CD14-positive monocyte (primary cell): ENCODE results near the gene TMEM132A. TPM values are rescaled to one million over a fixed set of nuclear protein-coding genes. Genes with fewer than 3 reads are reported as not detected.

Source experiments
- DNase-seq, 3 donors: peaks; one replicate each; pipeline ENCODE4 v3.0.0-alpha.2; 2011 to 2022
- H2AFZ ChIP-seq: 2 replicates; pipeline ENCODE4 v1.6.0; 2012; ENCODE audit warnings: mild to moderate bottlenecking, low read depth, low read length, inconsistent platforms; ENCODE audit not compliant: insufficient read depth, poor library complexity, severe bottlenecking
- H3K27ac ChIP-seq, 2 donors: 1 replicate in 1 of 2; 2 replicates in 1 of 2; pipeline ENCODE4 v1.5.1; 2012 to 2013; ENCODE audit warnings: low read length in 2 of 2, control low read depth in 1 of 2, inconsistent platforms in 1 of 2, low read depth in 1 of 2, mild to moderate bottlenecking in 1 of 2
- H3K27me3 ChIP-seq, 2 donors: one replicate each; pipeline versions ENCODE4 v1.6.0 to v1.6.1; 2011 to 2013; ENCODE audit warnings: low read length in 2 of 2; ENCODE audit not compliant: control insufficient read depth in 2 of 2, insufficient read depth in 2 of 2
- H3K36me3 ChIP-seq, 2 donors: replicated peaks in 1 of 2; 1 replicate in 1 of 2; 2 replicates in 1 of 2; pipeline versions ENCODE4 v1.5.1 to v1.6.1; 2012 to 2013; ENCODE audit warnings: low read length in 2 of 2, control low read depth in 1 of 2, inconsistent platforms in 1 of 2, mild to moderate bottlenecking in 1 of 2; ENCODE audit not compliant: insufficient read depth in 2 of 2, control insufficient read depth in 1 of 2
- H3K4me1 ChIP-seq, 2 donors: 1 replicate in 1 of 2; 2 replicates in 1 of 2; pipeline versions ENCODE4 v1.5.1 to v1.6.1; 2012 to 2013; ENCODE audit warnings: low read length in 2 of 2, control low read depth in 1 of 2, inconsistent platforms in 1 of 2, mild to moderate bottlenecking in 1 of 2, moderate library complexity in 1 of 2; ENCODE audit not compliant: insufficient read depth in 2 of 2, control insufficient read depth in 1 of 2
- H3K4me2 ChIP-seq: replicated peaks from 2 replicates; pipeline ENCODE3; 2012; ENCODE audit warnings: low read length, moderate library complexity, mild to moderate bottlenecking; ENCODE audit not compliant: poor library complexity, severe bottlenecking; ENCODE audit errors: extremely low read depth
- H3K4me3 ChIP-seq, 3 experiments: fragments of 200-600 bp in 1 of 3; sonication (generic) in 1 of 3; replicated peaks in 1 of 3; 1 replicate in 2 of 3; 2 replicates in 1 of 3; pipeline ENCODE4 v1.5.1; 2011 to 2013; ENCODE audit warnings: low read length in 3 of 3, mild to moderate bottlenecking in 3 of 3, control low read depth in 2 of 3, low read depth in 2 of 3, inconsistent platforms in 1 of 3, moderate library complexity in 1 of 3
- H3K79me2 ChIP-seq: 2 replicates; pipeline ENCODE4 v1.6.0; 2012; ENCODE audit warnings: mild to moderate bottlenecking, control low read depth, inconsistent platforms, low read length, moderate library complexity; ENCODE audit not compliant: insufficient read depth
- H3K9ac ChIP-seq: 2 replicates; pipeline ENCODE4 v1.6.0; 2017; ENCODE audit warnings: low read length, mild to moderate bottlenecking; ENCODE audit not compliant: insufficient read depth, poor library complexity, severe bottlenecking
- H3K9me3 ChIP-seq, 2 donors: replicated peaks in 1 of 2; 1 replicate in 1 of 2; 2 replicates in 1 of 2; pipeline versions ENCODE4 v1.5.1 to v1.6.1; 2012 to 2013; ENCODE audit warnings: low read length in 2 of 2, control low read depth in 1 of 2; ENCODE audit not compliant: control insufficient read depth in 1 of 2, insufficient read depth in 1 of 2
- H4K20me1 ChIP-seq: 2 replicates; pipeline ENCODE4 v1.6.0; 2012; ENCODE audit warnings: mild to moderate bottlenecking, low read length, control low read depth, moderate library complexity; ENCODE audit not compliant: insufficient read depth
- H3K27ac Mint-ChIP-seq, 7 donors: one replicate each; pipeline ENCODE4 v1.8.0; 2020; ENCODE audit warnings: mild to moderate bottlenecking in 7 of 7, mixed read lengths in 7 of 7, moderate library complexity in 6 of 7, inconsistent platforms in 2 of 7
- H3K27me3 Mint-ChIP-seq, 3 donors: one replicate each; pipeline ENCODE4 v1.8.0; 2021 to 2022; ENCODE audit warnings: low read depth in 3 of 3, mild to moderate bottlenecking in 3 of 3, mixed read lengths in 3 of 3, moderate library complexity in 3 of 3, inconsistent platforms in 1 of 3
- H3K36me3 Mint-ChIP-seq, 2 donors: one replicate each; pipeline ENCODE4 v1.8.0; 2020; ENCODE audit warnings: mixed read lengths in 2 of 2, inconsistent platforms in 1 of 2, mild to moderate bottlenecking in 1 of 2
- H3K4me1 Mint-ChIP-seq: one replicate; pipeline ENCODE4 v1.8.0; 2020; ENCODE audit warnings: mild to moderate bottlenecking, mixed read lengths
- H3K4me3 Mint-ChIP-seq, 2 donors: one replicate each; pipeline ENCODE4 v1.8.0; 2020; ENCODE audit warnings: mild to moderate bottlenecking in 2 of 2, mixed read lengths in 2 of 2, moderate library complexity in 1 of 2
- H3K9me3 Mint-ChIP-seq, 7 donors: one replicate each; pipeline ENCODE4 v1.8.0; 2020 to 2022; ENCODE audit warnings: mixed read lengths in 7 of 7, mild to moderate bottlenecking in 6 of 7, moderate library complexity in 6 of 7, inconsistent platforms in 2 of 7
- WGBS: methylation state at CpG from one replicate; pipeline ENCODE4 v1.1.5; 2013; ENCODE audit warnings: missing lambda C conversion rate; ENCODE audit not compliant: insufficient coverage; 5-methylcytosine and 5-hydroxymethylcytosine counted together
- intact Hi-C, 2 donors: fragments of 100-400 bp; cut with micrococcal nuclease; formaldehyde crosslinking; loops; one replicate each; pipeline versions ENCODE4 v1.15.0 to v1.15.1; 2023
- polyA plus RNA-seq, 3 donors: library from polyadenylated mRNA; depleted of rRNA in 1 of 3; unstranded in 2 of 3; stranded (reverse) in 1 of 3; fragments of 300-500 nt in 2 of 3; fragments of >200 nt in 1 of 3; fragmentation: Illumina TruSeq in 2 of 3; gene quantifications; 1 replicate in 2 of 3; 2 replicates in 1 of 3; pipeline ENCODE4 v1.2.3, GENCODE V29; 2012 to 2021
- TF ChIP-seq, protein P1 (sequence below): fragments of 200-600 bp; IDR thresholded peaks from one replicate; pipeline ENCODE4 v1.8.0; 2022; ENCODE audit warnings: antibody characterized with exemption, mild to moderate bottlenecking

The TMEM132A gene
- polyA plus RNA-seq, 3 donors: 0.01 to 0.31 (median 0.21) TPM

DNA sequence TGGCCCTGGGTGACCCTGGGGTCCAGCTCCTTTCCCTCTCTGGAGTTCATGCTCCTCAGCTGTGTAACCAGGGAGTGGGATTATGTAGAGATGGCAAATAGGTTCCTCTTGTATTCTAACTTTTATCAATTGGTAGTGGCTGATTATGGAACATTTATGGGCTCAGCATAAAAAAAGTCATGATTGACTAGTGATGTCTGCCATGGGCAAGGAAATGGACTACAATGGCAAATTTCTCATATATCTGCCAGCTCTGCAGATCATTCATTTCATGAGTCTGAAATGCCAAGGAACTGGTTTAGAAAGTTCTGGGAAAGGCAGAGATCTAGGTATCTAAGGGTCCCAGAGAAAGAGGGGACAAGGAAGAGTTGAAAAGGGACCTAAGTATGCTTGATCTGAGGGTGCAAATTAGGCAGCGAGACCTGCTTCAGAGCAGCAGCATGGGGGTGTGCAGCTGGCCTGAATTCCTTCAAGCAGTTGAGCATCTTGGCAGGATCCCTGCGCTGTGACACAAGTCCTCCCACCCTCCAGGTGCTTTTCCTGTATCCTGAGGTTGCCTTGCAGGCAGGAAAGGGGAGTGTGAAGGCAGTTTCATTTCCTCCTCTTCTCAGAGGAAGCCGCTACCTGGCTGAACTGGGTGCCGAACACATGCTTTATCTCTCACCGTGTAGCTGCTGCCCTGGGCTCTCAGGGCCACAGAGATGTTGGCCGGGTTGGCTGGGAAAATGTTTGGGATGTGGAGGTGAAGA is 17.3 kb downstream of the TMEM132A start:
- Histone ChIP-seq H3K9ac (no peak overlapping the region), H3K36me3 (peaks cover 95 to 100% of the 10 kb centered on the region in 2 donors), H4K20me1 (peaks cover 100% of the 10 kb centered on the region), H2AFZ (no peak overlapping the region), H3K79me2 (peaks cover 24% of the 10 kb centered on the region), H3K9me3 (no peaks in the 10 kb centered on the region), H3K4me2 (no peak overlapping the region), H3K4me3 (no peak overlapping the region), H3K27ac (no peak overlapping the region), H3K4me1 (peaks cover 4 to 16% of the 10 kb centered on the region in 2 donors), H3K27me3 (no peaks in the 10 kb centered on the region)
- Mint-ChIP-seq H3K4me3 (no peak overlapping the region), H3K36me3 (peaks cover 98 to 100% of the 10 kb centered on the region in 2 donors), H3K27ac (no peak overlapping the region), H3K27me3 (peaks cover 4 to 7% (median 6%) of the 10 kb centered on the region in 3 donors), H3K4me1 (peaks cover 23% of the 10 kb centered on the region), H3K9me3 (peaks cover 0 to 4% (median 0%) of the 10 kb centered on the region in 7 donors)
- no peak for DNase-seq
- TF ChIP-seq, protein P1, sequence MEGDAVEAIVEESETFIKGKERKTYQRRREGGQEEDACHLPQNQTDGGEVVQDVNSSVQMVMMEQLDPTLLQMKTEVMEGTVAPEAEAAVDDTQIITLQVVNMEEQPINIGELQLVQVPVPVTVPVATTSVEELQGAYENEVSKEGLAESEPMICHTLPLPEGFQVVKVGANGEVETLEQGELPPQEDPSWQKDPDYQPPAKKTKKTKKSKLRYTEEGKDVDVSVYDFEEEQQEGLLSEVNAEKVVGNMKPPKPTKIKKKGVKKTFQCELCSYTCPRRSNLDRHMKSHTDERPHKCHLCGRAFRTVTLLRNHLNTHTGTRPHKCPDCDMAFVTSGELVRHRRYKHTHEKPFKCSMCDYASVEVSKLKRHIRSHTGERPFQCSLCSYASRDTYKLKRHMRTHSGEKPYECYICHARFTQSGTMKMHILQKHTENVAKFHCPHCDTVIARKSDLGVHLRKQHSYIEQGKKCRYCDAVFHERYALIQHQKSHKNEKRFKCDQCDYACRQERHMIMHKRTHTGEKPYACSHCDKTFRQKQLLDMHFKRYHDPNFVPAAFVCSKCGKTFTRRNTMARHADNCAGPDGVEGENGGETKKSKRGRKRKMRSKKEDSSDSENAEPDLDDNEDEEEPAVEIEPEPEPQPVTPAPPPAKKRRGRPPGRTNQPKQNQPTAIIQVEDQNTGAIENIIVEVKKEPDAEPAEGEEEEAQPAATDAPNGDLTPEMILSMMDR: no peak
- WGBS: no CpG with 5 or more reads among the region's 6 CpGs
- intact Hi-C loops: no loop called here

GRCh38 chr11:60942219-60942618 is 18.0 kb downstream of the TMEM132A start:
- Histone ChIP-seq H3K4me2 (no peak overlapping the region), H3K9ac (no peak overlapping the region), H3K4me3 (no peak overlapping the region), H3K27me3 (no peaks in the 10 kb centered on the region), H2AFZ (no peak overlapping the region), H3K79me2 (peaks cover 26% of the 10 kb centered on the region), H3K27ac (no peak overlapping the region), H3K36me3 (peaks cover 92 to 100% of the 10 kb centered on the region in 2 donors), H3K9me3 (no peaks in the 10 kb centered on the region), H4K20me1 (peaks cover 100% of the 10 kb centered on the region), H3K4me1 (peaks cover 6 to 22% of the 10 kb centered on the region in 2 donors)
- WGBS: no CpG with 5 or more reads among the region's 4 CpGs
- Mint-ChIP-seq H3K9me3 (peaks cover 0 to 5% (median 0%) of the 10 kb centered on the region in 7 donors), H3K4me1 (peaks cover 27% of the 10 kb centered on the region), H3K27ac (no peak overlapping the region), H3K36me3 (peaks cover 97 to 100% of the 10 kb centered on the region in 2 donors), H3K27me3 (peaks cover 4 to 6% (median 6%) of the 10 kb centered on the region in 3 donors), H3K4me3 (no peak overlapping the region)
- TF ChIP-seq, protein P1: no peak
- intact Hi-C loops: no loop called here
- no peak for DNase-seq
